Uterus (tissue), 4 donors: ENCODE data around the gene GPR37L1. TPM values are rescaled to one million over a fixed set of nuclear protein-coding genes. Genes with fewer than 3 reads are reported as not detected.
"Not testable (repeated sequence)": the region's sequence is repeated elsewhere in the genome, so short reads cannot be mapped to it uniquely, and the experiment has no call there.

Experiments
- DNase-seq, 2 donors: peaks; one replicate each; pipeline ENCODE4 v3.0.0-alpha.2; 2019 to 2020
- H3K27ac ChIP-seq, 2 donors: fragments of 200-600 bp; sonication (generic); 1 replicate in 1 of 2; 2 replicates in 1 of 2; pipeline ENCODE4 v1.5.1; 2016 to 2018
- H3K27me3 ChIP-seq, 2 donors: fragments of 200-600 bp; sonication (generic); one replicate each; pipeline ENCODE4 v1.5.1; 2018 to 2019; ENCODE audit warnings: control low read depth in 1 of 2
- H3K36me3 ChIP-seq, 2 donors: fragments of 200-600 bp; sonication (generic); one replicate each; pipeline ENCODE4 v1.5.1; 2019; ENCODE audit warnings: control low read depth in 1 of 2
- H3K4me1 ChIP-seq, 2 donors: fragments of 200-600 bp; sonication (generic); one replicate each; pipeline ENCODE4 v1.5.1; 2018 to 2019; ENCODE audit warnings: control low read depth in 1 of 2
- H3K4me3 ChIP-seq, 2 donors: fragments of 200-600 bp; sonication (generic); 1 replicate in 1 of 2; 2 replicates in 1 of 2; pipeline ENCODE4 v1.5.1; 2018 to 2019; ENCODE audit warnings: mild to moderate bottlenecking in 1 of 2
- H3K9me3 ChIP-seq, 2 donors: fragments of 200-600 bp; sonication (generic); one replicate each; pipeline ENCODE4 v1.5.1; 2019; ENCODE audit warnings: control low read depth in 1 of 2
- CTCF ChIP-seq, 4 experiments: fragments of 200-600 bp in 2 of 4; fragments of 450-650 bp in 2 of 4; sonication (generic) in 2 of 4; IDR thresholded peaks; one replicate each; pipeline ENCODE4 v1.5.1; 2016 to 2019; ENCODE audit warnings: antibody characterized with exemption in 4 of 4, mild to moderate bottlenecking in 2 of 4, moderate library complexity in 1 of 4
- POLR2A ChIP-seq, 2 donors: fragments of 450-650 bp; IDR thresholded peaks; one replicate each; pipeline ENCODE4 v1.6.1; 2016; ENCODE audit warnings: antibody characterized with exemption in 2 of 2, mild to moderate bottlenecking in 1 of 2, moderate library complexity in 1 of 2
- intact Hi-C: fragments of 100-400 bp; cut with DNase I; formaldehyde crosslinking; loops from one replicate; pipeline ENCODE4 v1.15.1; 2023; ENCODE audit warnings: low total_unique reads
- total RNA-seq, 4 donors: library from RNA; depleted of rRNA in 3 of 4; stranded (reverse); fragments of >200 nt in 3 of 4; gene quantifications; one replicate each; pipeline versions ENCODE4 v1.1.0 to v1.2.4, GENCODE V29; 2014 to 2023
- donor health status: DM: yes; HTN: yes; CAD: no.

GPR37L1 gene
- total RNA-seq, 4 donors from 2014 or later: 0.09 to 0.21 TPM; not detected in 2

GRCh38 chr1:202143011-202143767 is 20.5 kb downstream of the GPR37L1 start:
- Histone ChIP-seq H3K4me3 (peak overlapping the region; percentile 81 to 99), H3K4me1 (peaks cover 0 to 10% of the 10 kb centered on the region in 2 donors), H3K27ac (peak overlapping the region; percentile 90 to 94), H3K9me3 (no peaks in the 10 kb centered on the region), H3K36me3 (no peaks in the 10 kb centered on the region), H3K27me3 (no peaks in the 10 kb centered on the region)
- DNase-seq: peak in 1 of 2 donors; percentile 63
- TF ChIP-seq POLR2A (IDR thresholded peaks at IDR 0.05) (no peak), CTCF (IDR thresholded peaks at IDR 0.05) (no peak)
- intact Hi-C loops: no loop called here

GRCh38 chr1:202143768-202144401 is 21.2 kb downstream of the GPR37L1 start:
- intact Hi-C loops: no loop called here
- Histone ChIP-seq H3K4me3 (peak overlapping the region; percentile 81 to 99), H3K27ac (peak overlapping the region; percentile 90 to 94), H3K27me3 (no peaks in the 10 kb centered on the region), H3K9me3 (no peaks in the 10 kb centered on the region), H3K36me3 (no peaks in the 10 kb centered on the region), H3K4me1 (peaks cover 0 to 10% of the 10 kb centered on the region in 2 donors)
- DNase-seq: peak in 1 of 2 donors; percentile 51
- TF ChIP-seq POLR2A (IDR thresholded peaks at IDR 0.05) (no peak), CTCF (IDR thresholded peaks at IDR 0.05) (no peak)

- H3K9me3 ChIP-seq: no peaks in the 10 kb centered on the region
- intact Hi-C loops: no loop called here
- peak within 1 kb of the TSS; percentile 81 to 99 for H3K4me3 ChIP-seq
- no peaks in the 10 kb centered on the region for H3K27me3 ChIP-seq
- TF ChIP-seq POLR2A (IDR thresholded peaks at IDR 0.05): peak; percentile 52 to 80
- no peak for TF ChIP-seq CTCF (IDR thresholded peaks at IDR 0.05)
- H3K4me1 ChIP-seq: peaks cover 0 to 10% of the 10 kb centered on the region in 2 donors
- H3K27ac ChIP-seq: peak within 1 kb of the TSS; percentile 90 to 94
- DNase-seq: peak; percentile 49 to 76
- no peaks in the 10 kb centered on the region for H3K36me3 ChIP-seq
Observed at GRCh38 chr1:202144402-202145067, 21.8 kb downstream of the GPR37L1 start, which contains the start of gene ARL8A. Gene ARL8A (minus strand): TSS chr1:202144737. CDS start chr1:202144572, 165 bp downstream.

GRCh38 chr1:202145068-202145743 is 22.5 kb downstream of the GPR37L1 start:
- Histone ChIP-seq H3K4me1 (peaks cover 0 to 10% of the 10 kb centered on the region in 2 donors), H3K9me3 (no peaks in the 10 kb centered on the region), H3K36me3 (no peaks in the 10 kb centered on the region), H3K27me3 (no peaks in the 10 kb centered on the region), H3K4me3 (peak overlapping the region; percentile 81 to 99), H3K27ac (peak overlapping the region; percentile 90 to 94)
- no peak for DNase-seq
- peak in 1 of 4 experiments; percentile 1 for TF ChIP-seq CTCF (IDR thresholded peaks at IDR 0.05)
- TF ChIP-seq POLR2A (IDR thresholded peaks at IDR 0.05): no peak
- intact Hi-C loops: no loop called here

- Histone ChIP-seq H3K4me1 (peaks cover 0 to 10% of the 10 kb centered on the region in 2 donors), H3K27ac (peak overlapping the region; percentile 90 to 94)
- intact Hi-C loops, H3K9me3 ChIP-seq, H3K4me3 ChIP-seq, DNase-seq, H3K36me3 ChIP-seq, H3K27me3 ChIP-seq: not testable (repeated sequence)
Observed at GRCh38 chr1:202145744-202146140, 23.0 kb downstream of the GPR37L1 start.
